ENCODE measurements around the gene CARF. TPM values are rescaled to one million over a fixed set of nuclear protein-coding genes. Genes with fewer than 3 reads are reported as not detected.

CARF gene
- total RNA-seq, 2 donors from 2014 or later: 5.3 to 11.2 TPM

DNA sequence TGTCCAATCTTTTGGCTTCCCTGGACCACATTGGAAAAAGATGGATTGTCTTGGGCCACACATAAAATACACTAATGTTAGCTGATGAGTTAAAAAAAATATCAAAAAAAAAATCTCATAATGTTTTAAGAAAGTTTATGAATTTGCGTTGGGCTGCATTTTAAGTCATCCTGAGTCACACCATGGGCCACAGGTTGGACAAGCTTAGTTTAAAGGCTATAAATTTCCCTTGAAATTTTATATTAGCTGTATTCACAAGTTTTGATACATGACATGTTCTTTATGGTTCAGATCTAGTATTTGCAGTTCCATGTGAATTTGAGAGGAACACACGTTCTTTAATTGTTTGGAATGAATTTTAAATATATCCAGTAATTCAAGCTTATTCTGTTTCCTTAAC, 21.9 kb downstream of the CARF start:
- no peaks in the 10 kb centered on the region for H3K4me1 ChIP-seq
- H3K36me3 ChIP-seq: peaks cover 6% of the 10 kb centered on the region
- no peak for TF ChIP-seq CTCF (IDR thresholded peaks at IDR 0.05)

DNA sequence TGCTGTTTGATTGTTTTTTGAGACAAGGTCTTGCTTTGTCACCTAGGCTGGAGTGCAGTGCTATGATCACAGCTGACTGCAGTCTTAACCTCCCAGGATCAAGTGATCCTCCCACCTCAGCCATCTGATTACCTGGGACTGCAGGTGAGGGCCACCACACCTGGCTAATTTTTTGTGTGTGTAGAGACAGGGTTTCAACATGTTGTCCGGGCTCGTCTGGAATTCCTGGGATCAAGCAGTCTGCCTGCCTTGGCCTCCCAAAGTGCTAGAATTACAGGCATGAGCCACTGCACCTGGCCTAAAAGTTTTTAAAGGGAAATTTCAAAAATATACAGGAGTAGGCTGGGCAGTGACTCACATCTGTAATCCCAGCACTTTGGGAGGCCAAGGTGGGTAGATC, 22.4 kb downstream of the CARF start:
- peaks cover 0 to 3% of the 10 kb centered on the region in 2 donors for H3K9me3 ChIP-seq
- DNase-seq (ENCODE audit: low spot score): no peak
- peaks cover 6% of the 10 kb centered on the region for H3K36me3 ChIP-seq
- H3K4me3 ChIP-seq: no peak overlapping the region
- H3K27me3 ChIP-seq: no peaks in the 10 kb centered on the region
- H3K27ac ChIP-seq: no peak overlapping the region
- H3K4me1 ChIP-seq: no peaks in the 10 kb centered on the region
- TF ChIP-seq CTCF (IDR thresholded peaks at IDR 0.05): no peak

More for the DNA sequence above, 21.9 kb downstream of the CARF start:
- no peak overlapping the region for H3K27ac ChIP-seq
- peaks cover 0 to 3% of the 10 kb centered on the region in 2 donors for H3K9me3 ChIP-seq
- H3K4me3 ChIP-seq: no peak overlapping the region
- no peaks in the 10 kb centered on the region for H3K27me3 ChIP-seq
- DNase-seq (ENCODE audit: low spot score): no peak

GRCh38 chr2:202938960-202939359, 26.9 kb downstream of the CARF start:
- H3K9me3 ChIP-seq: peaks cover 0 to 3% of the 10 kb centered on the region in 2 donors
- no peaks in the 10 kb centered on the region for H3K4me1 ChIP-seq
- no peak overlapping the region for H3K4me3 ChIP-seq
- H3K27me3 ChIP-seq: no peaks in the 10 kb centered on the region
- peaks cover 9% of the 10 kb centered on the region for H3K36me3 ChIP-seq
- no peak for TF ChIP-seq CTCF (IDR thresholded peaks at IDR 0.05)
- H3K27ac ChIP-seq: no peak overlapping the region
- no peak for DNase-seq (ENCODE audit: low spot score)

- TF ChIP-seq CTCF (IDR thresholded peaks at IDR 0.05): no peak
- peaks cover 9% of the 10 kb centered on the region for H3K36me3 ChIP-seq
- H3K27ac ChIP-seq: no peak overlapping the region
- DNase-seq (ENCODE audit: low spot score): no peak
- peaks cover 0 to 3% of the 10 kb centered on the region in 2 donors for H3K9me3 ChIP-seq
- no peak overlapping the region for H3K4me3 ChIP-seq
- no peaks in the 10 kb centered on the region for H3K4me1 ChIP-seq
- no peaks in the 10 kb centered on the region for H3K27me3 ChIP-seq
These were observed 29.7 kb downstream of the CARF start for GRCh38 chr2:202941771-202942170.

DNA sequence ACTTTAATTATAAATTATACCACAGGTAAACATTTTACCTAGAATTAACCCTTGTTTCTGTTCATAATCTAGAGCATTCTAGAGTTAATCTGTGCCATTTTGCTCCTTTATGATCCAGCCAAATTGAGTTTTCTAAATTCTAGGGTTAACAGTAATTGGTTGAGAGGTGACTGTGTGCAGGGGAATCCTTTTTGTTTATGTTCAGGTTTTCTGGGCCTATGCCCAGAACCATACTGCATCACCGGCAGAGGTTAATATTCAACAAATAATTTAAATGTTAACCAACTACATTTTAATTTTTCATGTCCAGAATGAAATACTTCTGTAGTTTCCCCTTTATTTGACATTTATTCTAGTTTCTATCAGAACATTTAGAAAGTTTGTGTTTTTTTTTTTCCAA, 32.3 kb downstream of the CARF start:
- Histone ChIP-seq H3K9me3 (peaks cover 0 to 7% of the 10 kb centered on the region in 2 donors), H3K27ac (no peak overlapping the region), H3K36me3 (peaks cover 3% of the 10 kb centered on the region), H3K27me3 (no peaks in the 10 kb centered on the region), H3K4me1 (no peaks in the 10 kb centered on the region), H3K4me3 (no peak overlapping the region)
- no peak for TF ChIP-seq CTCF (IDR thresholded peaks at IDR 0.05)
- DNase-seq (ENCODE audit: low spot score): no peak

- TF ChIP-seq CTCF (IDR thresholded peaks at IDR 0.05): no peak
- H3K27me3 ChIP-seq: no peaks in the 10 kb centered on the region
- no peaks in the 10 kb centered on the region for H3K4me1 ChIP-seq
- peaks cover under 1% of the 10 kb centered on the region for H3K36me3 ChIP-seq
- H3K4me3 ChIP-seq: no peak overlapping the region
- peaks cover 0 to 7% of the 10 kb centered on the region in 2 donors for H3K9me3 ChIP-seq
- no peak overlapping the region for H3K27ac ChIP-seq
- DNase-seq (ENCODE audit: low spot score): no peak
These were observed 32.7 kb downstream of the CARF start for GRCh38 chr2:202944816-202945215.
